Liver (tissue), 9 donors: Measurements from ENCODE around the gene SEMA7A. TPM values are rescaled to one million over a fixed set of nuclear protein-coding genes. Genes with fewer than 3 reads are reported as not detected.

Source experiments
- DNase-seq: peaks from one replicate; pipeline ENCODE4 v3.0.0-alpha.2; 2017; ENCODE audit warnings: low spot score
- H3K27ac ChIP-seq, 2 donors: one replicate each; pipeline ENCODE4 v1.7.0; 2013; ENCODE audit warnings: inconsistent platforms in 2 of 2, low read length in 2 of 2, control low read depth in 1 of 2, low read depth in 1 of 2, mild to moderate bottlenecking in 1 of 2
- H3K27me3 ChIP-seq, 4 donors: one replicate each; pipeline versions ENCODE4 v1.6.1 to v1.7.0; 2013; ENCODE audit warnings: low read length in 3 of 4, inconsistent platforms in 1 of 4, mild to moderate bottlenecking in 1 of 4, moderate library complexity in 1 of 4; ENCODE audit not compliant: control insufficient read depth in 4 of 4, insufficient read depth in 4 of 4
- H3K36me3 ChIP-seq, 4 donors: one replicate each; pipeline versions ENCODE4 v1.6.1 to v1.7.0; 2013; ENCODE audit warnings: low read length in 3 of 4, mild to moderate bottlenecking in 3 of 4, low read depth in 1 of 4, moderate library complexity in 1 of 4; ENCODE audit not compliant: control insufficient read depth in 4 of 4, insufficient read depth in 3 of 4
- H3K4me1 ChIP-seq, 4 donors: one replicate each; pipeline versions ENCODE4 v1.6.1 to v1.7.0; 2013; ENCODE audit warnings: low read length in 3 of 4, mild to moderate bottlenecking in 3 of 4, moderate library complexity in 1 of 4; ENCODE audit not compliant: control insufficient read depth in 4 of 4, insufficient read depth in 4 of 4
- H3K4me3 ChIP-seq, 3 donors: one replicate each; pipeline versions ENCODE4 v1.6.1 to v1.7.0; 2013; ENCODE audit warnings: low read length in 3 of 3, control low read depth in 1 of 3, low read depth in 1 of 3, mild to moderate bottlenecking in 1 of 3
- H3K9ac ChIP-seq, 2 donors: one replicate each; pipeline ENCODE4 v1.7.0; 2013; ENCODE audit warnings: low read length in 2 of 2, mild to moderate bottlenecking in 2 of 2, moderate library complexity in 2 of 2, control low read depth in 1 of 2, low read depth in 1 of 2
- H3K9me3 ChIP-seq, 4 donors: one replicate each; pipeline versions ENCODE4 v1.6.1 to v1.7.0; 2013; ENCODE audit warnings: low read length in 3 of 4; ENCODE audit not compliant: control insufficient read depth in 4 of 4
- EGR1 ChIP-seq, 2 donors: IDR thresholded peaks; 2 replicates each; pipeline ENCODE4 v1.6.1; 2016 to 2018; ENCODE audit warnings: antibody characterized with exemption in 2 of 2, low read depth in 2 of 2
- FOXA1 ChIP-seq: IDR thresholded peaks from 2 replicates; pipeline ENCODE4 v1.6.1; 2016; ENCODE audit warnings: antibody characterized with exemption
- FOXA2 ChIP-seq: IDR thresholded peaks from 2 replicates; pipeline ENCODE4 v1.6.1; 2016; ENCODE audit warnings: antibody characterized with exemption
- GABPA ChIP-seq, 2 donors: IDR thresholded peaks in 1 of 2; conservative IDR thresholded peaks in 1 of 2; 2 replicates each; pipeline ENCODE4 v1.6.1; 2016; ENCODE audit warnings: antibody characterized with exemption in 2 of 2, mild to moderate bottlenecking in 1 of 2, moderate library complexity in 1 of 2
- HNF4A ChIP-seq, 2 donors: conservative IDR thresholded peaks; 2 replicates each; pipeline ENCODE4 v1.6.1; 2016; ENCODE audit warnings: antibody characterized with exemption in 2 of 2, mild to moderate bottlenecking in 2 of 2
- HNF4G ChIP-seq: IDR thresholded peaks from 2 replicates; pipeline ENCODE4 v1.6.1; 2016; ENCODE audit warnings: antibody characterized with exemption
- JUND ChIP-seq, 2 donors: IDR thresholded peaks; 2 replicates each; pipeline ENCODE4 v1.6.1; 2016; ENCODE audit warnings: antibody characterized with exemption in 2 of 2
- NR2F2 ChIP-seq: IDR thresholded peaks from 2 replicates; pipeline ENCODE4 v1.6.1; 2016; ENCODE audit warnings: antibody characterized with exemption
- RAD21 ChIP-seq, 2 donors: IDR thresholded peaks; 2 replicates each; pipeline ENCODE4 v1.6.1; 2016; ENCODE audit warnings: antibody characterized with exemption in 2 of 2, mild to moderate bottlenecking in 2 of 2
- RXRA ChIP-seq, 2 donors: IDR thresholded peaks; 2 replicates each; pipeline ENCODE4 v1.6.1; 2017 to 2018; ENCODE audit warnings: antibody characterized with exemption in 2 of 2, mild to moderate bottlenecking in 1 of 2
- SP1 ChIP-seq: IDR thresholded peaks from 2 replicates; pipeline ENCODE4 v1.6.1; 2018; ENCODE audit warnings: antibody characterized with exemption, mild to moderate bottlenecking
- TAF1 ChIP-seq: conservative IDR thresholded peaks from 2 replicates; pipeline ENCODE4 v1.6.1; 2016; ENCODE audit warnings: antibody characterized with exemption, mild to moderate bottlenecking
- YY1 ChIP-seq: IDR thresholded peaks from 2 replicates; pipeline ENCODE4 v1.6.1; 2016; ENCODE audit warnings: antibody characterized with exemption, mild to moderate bottlenecking
- WGBS: extraction: QIAGEN DNeasy Blood & Tissue Kit; methylation state at CpG from one replicate; pipeline ENCODE4 v1.1.7; 2013; 5-methylcytosine and 5-hydroxymethylcytosine counted together
- polyA plus RNA-seq, 2 donors: library from polyadenylated mRNA; stranded (reverse) in 1 of 2; unstranded in 1 of 2; fragments of 200-250 nt in 1 of 2; fragments of >200 nt in 1 of 2; fragmentation: Nextera tagmentation in 1 of 2; extraction: Ambion mirVana in 1 of 2; gene quantifications; one replicate each; pipeline versions ENCODE4 v1.2.1 to v1.2.3, GENCODE V29; 2013 to 2015
- total RNA-seq, 2 donors: library from RNA; depleted of rRNA; stranded (reverse); fragments of >200 nt; gene quantifications; one replicate each; pipeline ENCODE4 v1.2.3, GENCODE V29; 2014
- TF ChIP-seq, protein P1 (sequence below): IDR thresholded peaks from 2 replicates; pipeline ENCODE4 v1.6.1; 2016; ENCODE audit warnings: antibody characterized with exemption
- TF ChIP-seq, protein P2 (sequence below): IDR thresholded peaks from 2 replicates; pipeline ENCODE4 v1.6.1; 2016; ENCODE audit warnings: antibody characterized with exemption, mild to moderate bottlenecking
- TF ChIP-seq, protein P3 (sequence below): IDR thresholded peaks from 2 replicates; pipeline ENCODE4 v1.6.1; 2016; ENCODE audit warnings: antibody characterized with exemption
- TF ChIP-seq, protein P4 (sequence below): IDR thresholded peaks from 2 replicates; pipeline ENCODE4 v1.6.1; 2016; ENCODE audit warnings: antibody characterized with exemption
- TF ChIP-seq, protein P5 (sequence below): fragments of 150-350 bp; IDR thresholded peaks from 2 replicates; pipeline ENCODE4 v1.5.1; 2017; ENCODE audit warnings: improper control_type of control experiment, low read depth, low read length; ENCODE audit not compliant: missing input control
- donor health status: healthy.
- donor health status: healthy.
- donor health status: healthy.
- donor health status: healthy.
- donor health status: healthy.

The SEMA7A gene
- total and polyA plus RNA-seq, 4 donors = 0.14 to 18.1 (median 1.4) TPM

DNA sequence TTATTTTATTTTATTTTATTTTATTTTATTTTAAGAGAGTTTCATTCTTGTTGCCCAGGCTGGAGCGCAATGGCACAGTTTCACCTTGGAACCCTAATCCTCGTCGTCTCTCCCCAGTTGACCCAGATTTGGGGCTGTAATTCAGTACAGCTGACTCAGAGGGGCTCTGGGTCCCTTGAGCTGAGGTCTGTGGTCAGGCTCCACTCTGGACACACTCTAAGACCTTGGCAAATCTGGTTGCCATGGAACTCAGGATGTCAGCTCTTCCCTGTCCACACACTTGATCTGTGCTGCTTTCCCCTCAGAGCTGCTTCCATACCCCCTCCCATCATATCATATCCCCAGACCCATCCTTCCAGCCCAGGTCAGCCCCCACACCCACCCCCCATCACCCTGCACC is 65.6 kb downstream of the SEMA7A start:
- no peak overlapping the region for H3K9ac ChIP-seq
- no peaks in the 10 kb centered on the region for H3K9me3 ChIP-seq
- H3K4me3 ChIP-seq = no peak overlapping the region
- no peaks in the 10 kb centered on the region for H3K27me3 ChIP-seq
- TF ChIP-seq, protein P1, sequence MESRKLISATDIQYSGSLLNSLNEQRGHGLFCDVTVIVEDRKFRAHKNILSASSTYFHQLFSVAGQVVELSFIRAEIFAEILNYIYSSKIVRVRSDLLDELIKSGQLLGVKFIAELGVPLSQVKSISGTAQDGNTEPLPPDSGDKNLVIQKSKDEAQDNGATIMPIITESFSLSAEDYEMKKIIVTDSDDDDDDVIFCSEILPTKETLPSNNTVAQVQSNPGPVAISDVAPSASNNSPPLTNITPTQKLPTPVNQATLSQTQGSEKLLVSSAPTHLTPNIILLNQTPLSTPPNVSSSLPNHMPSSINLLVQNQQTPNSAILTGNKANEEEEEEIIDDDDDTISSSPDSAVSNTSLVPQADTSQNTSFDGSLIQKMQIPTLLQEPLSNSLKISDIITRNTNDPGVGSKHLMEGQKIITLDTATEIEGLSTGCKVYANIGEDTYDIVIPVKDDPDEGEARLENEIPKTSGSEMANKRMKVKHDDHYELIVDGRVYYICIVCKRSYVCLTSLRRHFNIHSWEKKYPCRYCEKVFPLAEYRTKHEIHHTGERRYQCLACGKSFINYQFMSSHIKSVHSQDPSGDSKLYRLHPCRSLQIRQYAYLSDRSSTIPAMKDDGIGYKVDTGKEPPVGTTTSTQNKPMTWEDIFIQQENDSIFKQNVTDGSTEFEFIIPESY = no peak
- TF ChIP-seq, protein P2, sequence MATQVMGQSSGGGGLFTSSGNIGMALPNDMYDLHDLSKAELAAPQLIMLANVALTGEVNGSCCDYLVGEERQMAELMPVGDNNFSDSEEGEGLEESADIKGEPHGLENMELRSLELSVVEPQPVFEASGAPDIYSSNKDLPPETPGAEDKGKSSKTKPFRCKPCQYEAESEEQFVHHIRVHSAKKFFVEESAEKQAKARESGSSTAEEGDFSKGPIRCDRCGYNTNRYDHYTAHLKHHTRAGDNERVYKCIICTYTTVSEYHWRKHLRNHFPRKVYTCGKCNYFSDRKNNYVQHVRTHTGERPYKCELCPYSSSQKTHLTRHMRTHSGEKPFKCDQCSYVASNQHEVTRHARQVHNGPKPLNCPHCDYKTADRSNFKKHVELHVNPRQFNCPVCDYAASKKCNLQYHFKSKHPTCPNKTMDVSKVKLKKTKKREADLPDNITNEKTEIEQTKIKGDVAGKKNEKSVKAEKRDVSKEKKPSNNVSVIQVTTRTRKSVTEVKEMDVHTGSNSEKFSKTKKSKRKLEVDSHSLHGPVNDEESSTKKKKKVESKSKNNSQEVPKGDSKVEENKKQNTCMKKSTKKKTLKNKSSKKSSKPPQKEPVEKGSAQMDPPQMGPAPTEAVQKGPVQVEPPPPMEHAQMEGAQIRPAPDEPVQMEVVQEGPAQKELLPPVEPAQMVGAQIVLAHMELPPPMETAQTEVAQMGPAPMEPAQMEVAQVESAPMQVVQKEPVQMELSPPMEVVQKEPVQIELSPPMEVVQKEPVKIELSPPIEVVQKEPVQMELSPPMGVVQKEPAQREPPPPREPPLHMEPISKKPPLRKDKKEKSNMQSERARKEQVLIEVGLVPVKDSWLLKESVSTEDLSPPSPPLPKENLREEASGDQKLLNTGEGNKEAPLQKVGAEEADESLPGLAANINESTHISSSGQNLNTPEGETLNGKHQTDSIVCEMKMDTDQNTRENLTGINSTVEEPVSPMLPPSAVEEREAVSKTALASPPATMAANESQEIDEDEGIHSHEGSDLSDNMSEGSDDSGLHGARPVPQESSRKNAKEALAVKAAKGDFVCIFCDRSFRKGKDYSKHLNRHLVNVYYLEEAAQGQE = no peak
- TF ChIP-seq JUND (IDR thresholded peaks at IDR 0.05) (no peak), TAF1 (no peak), YY1 (no peak), SP1 (no peak), EGR1 (IDR thresholded peaks at IDR 0.05; ENCODE audit: low read depth in 2 of 2) (no peak), HNF4A (conservative IDR thresholded peaks at IDR 0.05) (no peak), RAD21 (IDR thresholded peaks at IDR 0.05) (no peak), GABPA (IDR thresholded peaks at IDR 0.05 in 1 of 2, conservative IDR thresholded peaks at IDR 0.05 in 1 of 2) (no peak), FOXA1 (no peak), NR2F2 (no peak), HNF4G (no peak), FOXA2 (no peak), RXRA (IDR thresholded peaks at IDR 0.05) (no peak)
- TF ChIP-seq, protein P3, sequence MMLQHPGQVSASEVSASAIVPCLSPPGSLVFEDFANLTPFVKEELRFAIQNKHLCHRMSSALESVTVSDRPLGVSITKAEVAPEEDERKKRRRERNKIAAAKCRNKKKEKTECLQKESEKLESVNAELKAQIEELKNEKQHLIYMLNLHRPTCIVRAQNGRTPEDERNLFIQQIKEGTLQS = no peak
- TF ChIP-seq, protein P4, sequence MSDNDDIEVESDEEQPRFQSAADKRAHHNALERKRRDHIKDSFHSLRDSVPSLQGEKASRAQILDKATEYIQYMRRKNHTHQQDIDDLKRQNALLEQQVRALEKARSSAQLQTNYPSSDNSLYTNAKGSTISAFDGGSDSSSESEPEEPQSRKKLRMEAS = no peak
- TF ChIP-seq, protein P5, sequence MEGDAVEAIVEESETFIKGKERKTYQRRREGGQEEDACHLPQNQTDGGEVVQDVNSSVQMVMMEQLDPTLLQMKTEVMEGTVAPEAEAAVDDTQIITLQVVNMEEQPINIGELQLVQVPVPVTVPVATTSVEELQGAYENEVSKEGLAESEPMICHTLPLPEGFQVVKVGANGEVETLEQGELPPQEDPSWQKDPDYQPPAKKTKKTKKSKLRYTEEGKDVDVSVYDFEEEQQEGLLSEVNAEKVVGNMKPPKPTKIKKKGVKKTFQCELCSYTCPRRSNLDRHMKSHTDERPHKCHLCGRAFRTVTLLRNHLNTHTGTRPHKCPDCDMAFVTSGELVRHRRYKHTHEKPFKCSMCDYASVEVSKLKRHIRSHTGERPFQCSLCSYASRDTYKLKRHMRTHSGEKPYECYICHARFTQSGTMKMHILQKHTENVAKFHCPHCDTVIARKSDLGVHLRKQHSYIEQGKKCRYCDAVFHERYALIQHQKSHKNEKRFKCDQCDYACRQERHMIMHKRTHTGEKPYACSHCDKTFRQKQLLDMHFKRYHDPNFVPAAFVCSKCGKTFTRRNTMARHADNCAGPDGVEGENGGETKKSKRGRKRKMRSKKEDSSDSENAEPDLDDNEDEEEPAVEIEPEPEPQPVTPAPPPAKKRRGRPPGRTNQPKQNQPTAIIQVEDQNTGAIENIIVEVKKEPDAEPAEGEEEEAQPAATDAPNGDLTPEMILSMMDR = no peak
- peaks cover 0 to 6% (median 2%) of the 10 kb centered on the region in 4 donors for H3K4me1 ChIP-seq
- WGBS = 97% methylated on average over 3 of the region's 3 CpGs
- no peak overlapping the region for H3K27ac ChIP-seq
- no peaks in the 10 kb centered on the region for H3K36me3 ChIP-seq
- DNase-seq = no peak
